Ovary (tissue), 9 donors: ENCODE results near the gene TCTN1. TPM values are rescaled to one million over a fixed set of nuclear protein-coding genes. Genes with fewer than 3 reads are reported as not detected.
A peak's percentile ranks its signal among the peaks of the same experiment; 100 is the strongest.
"Not testable (repeated sequence)": the region's sequence is repeated elsewhere in the genome, so short reads cannot be mapped to it uniquely, and the experiment has no call there.

Experiments used
- DNase-seq, 5 donors: peaks; one replicate each; pipeline ENCODE4 v3.0.0-alpha.2; 2019 to 2020
- H3K27ac ChIP-seq, 2 donors: fragments of 200-600 bp; one replicate each; pipeline versions ENCODE4 v1.5.1 to v1.8.0; 2019 to 2022
- H3K27me3 ChIP-seq: fragments of 200-600 bp; one replicate; pipeline ENCODE4 v1.8.0; 2022
- H3K36me3 ChIP-seq: fragments of 200-600 bp; sonication (generic); one replicate; pipeline ENCODE4 v1.5.1; 2019
- H3K4me1 ChIP-seq: one replicate; pipeline ENCODE4 v1.8.1; 2013; ENCODE audit warnings: mild to moderate bottlenecking, moderate library complexity; ENCODE audit not compliant: insufficient read depth
- H3K4me3 ChIP-seq: fragments of 200-600 bp; sonication (generic); one replicate; pipeline ENCODE4 v1.5.1; 2017
- H3K9me3 ChIP-seq, 2 donors: fragments of 200-600 bp in 1 of 2; sonication (generic) in 1 of 2; one replicate each; pipeline versions ENCODE4 v1.5.1 to v1.8.1; 2013 to 2019; ENCODE audit warnings: mild to moderate bottlenecking in 1 of 2, moderate library complexity in 1 of 2
- CTCF ChIP-seq, 3 donors: fragments of 450-650 bp in 2 of 3; fragments of 200-600 bp in 1 of 3; IDR thresholded peaks; one replicate each; pipeline versions ENCODE4 v1.5.1 to v1.8.0; 2016 to 2022; ENCODE audit warnings: antibody characterized with exemption in 3 of 3, mild to moderate bottlenecking in 1 of 3
- EP300 ChIP-seq: sonication (generic); formaldehyde crosslinking; IDR thresholded peaks from one replicate; pipeline ENCODE4 v1.6.1; 2017; ENCODE audit warnings: antibody characterized with exemption
- POLR2A ChIP-seq: fragments of 450-650 bp; IDR thresholded peaks from one replicate; pipeline ENCODE4 v1.6.1; 2017; ENCODE audit warnings: antibody characterized with exemption, mild to moderate bottlenecking, moderate library complexity
- WGBS, 3 donors: extraction: QIAGEN DNeasy Blood & Tissue Kit in 1 of 3; methylation state at CpG; one replicate each; pipeline versions ENCODE4 v1.1.5 to v1.1.7; 2013 to 2017; 5-methylcytosine and 5-hydroxymethylcytosine counted together
- intact Hi-C, 4 donors: fragments of 100-400 bp; cut with DNase I; formaldehyde crosslinking; loops; one replicate each; pipeline versions ENCODE4 v1.11.0 to v1.15.1; 2022 to 2023
- polyA plus RNA-seq, 2 donors: library from polyadenylated mRNA; stranded (reverse); fragments of 200-250 nt in 1 of 2; fragments of 350-450 nt in 1 of 2; fragmentation: Illumina TruSeq in 1 of 2; extraction: RNeasy Lipid Tissue Mini Kit (QIAGEN cat#74804) in 1 of 2; gene quantifications; one replicate each; pipeline ENCODE4 v1.2.3, GENCODE V29; 2013 to 2014
- total RNA-seq, 7 donors: library from RNA; depleted of rRNA in 2 of 7; stranded (reverse); fragments of >200 nt in 2 of 7; fragmentation: NEBNext Ultra II Directional in 3 of 7; extraction: Animal tissue kit (Norgen Biotek cat#: 25700) in 3 of 7; gene quantifications; one replicate each; pipeline versions ENCODE4 v1.1.0 to v1.2.4, GENCODE V29; 2016 to 2023
- donor health status: DM: no; HTN: no; CAD: no; lungs with moderate emphysema.
- donor health status: DM: no; HTN: no; CAD: no.
- donor health status: Bipolar disorder and iron deficiency.
- donor health status: DM: yes; HTN: yes; CAD: no.
- donor health status: DM: no; HTN: no; CAD: no.
- donor health status: DM: yes; HTN: yes; CAD: no.

Gene TCTN1
- total and polyA plus RNA-seq, 9 donors, result 32.7 to 122 (median 47.9) TPM

DNA sequence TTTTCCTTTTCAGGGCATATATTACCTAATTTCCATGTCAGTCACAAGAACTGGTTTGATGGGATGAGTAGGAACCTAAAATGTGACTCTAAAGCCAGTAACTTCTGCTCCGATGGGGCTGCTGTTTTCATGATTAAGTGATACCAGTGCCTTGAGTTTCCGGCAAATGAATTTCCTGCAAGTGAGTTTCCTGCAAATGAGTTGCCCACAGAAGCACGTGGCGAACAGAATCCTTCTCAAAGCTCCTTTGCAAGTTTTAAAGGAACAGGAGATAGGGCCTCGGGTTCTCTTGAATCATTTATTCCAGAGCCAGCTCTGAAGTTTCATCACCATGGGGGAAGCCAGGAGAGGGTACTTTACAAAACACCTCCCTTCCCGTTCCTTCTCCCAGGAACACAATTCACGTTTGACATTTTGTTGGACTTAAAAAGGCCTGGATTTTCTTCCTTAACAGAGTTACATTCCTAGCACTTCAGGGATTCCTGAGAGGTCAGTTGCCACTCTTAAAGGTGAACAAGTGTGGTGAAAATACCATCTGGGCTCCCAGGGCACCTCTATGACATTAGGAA, 28.6 kb upstream of the TCTN1 start:
- Histone ChIP-seq H3K4me3 (no peak overlapping the region), H3K27ac (no peak overlapping the region), H3K4me1 (peaks cover 11% of the 10 kb centered on the region), H3K9me3 (no peaks in the 10 kb centered on the region), H3K27me3 (no peaks in the 10 kb centered on the region), H3K36me3 (no peaks in the 10 kb centered on the region)
- DNase-seq, result no peak
- WGBS, 3 donors, result 25 to 29% (median 26%) methylated on average over 7 of the region's 7 CpGs
- intact Hi-C loops, result no loop called here
- TF ChIP-seq POLR2A (no peak), EP300 (no peak), CTCF (IDR thresholded peaks at IDR 0.05) (no peak)

- DNase-seq, H3K27me3 ChIP-seq, H3K4me3 ChIP-seq, H3K36me3 ChIP-seq, intact Hi-C loops, H3K27ac ChIP-seq, H3K4me1 ChIP-seq, H3K9me3 ChIP-seq: not testable (repeated sequence)
- 94 to 100% (median 96%) methylated on average over 2 of the region's 2 CpGs for WGBS, 3 donors
Measured at GRCh38 chr12:110587102-110587501, 26.8 kb upstream of the TCTN1 start.

- no peak for DNase-seq
- 96 to 100% (median 96%) methylated on average over 1 of the region's 1 CpG for WGBS, 3 donors
- Histone ChIP-seq H3K4me3 (no peak overlapping the region), H3K27ac (peak overlapping the region in 1 of 2 donors; percentile 73), H3K9me3 (no peaks in the 10 kb centered on the region), H3K36me3 (no peaks in the 10 kb centered on the region), H3K27me3 (no peaks in the 10 kb centered on the region), H3K4me1 (peaks cover 8% of the 10 kb centered on the region)
- intact Hi-C loops, result loop anchor here in 1 of 4 donors (10.0 kb wide), 1 partner anchor 45 kb away; no protein-coding TSS in a partner anchor
- TF ChIP-seq EP300 (no peak), POLR2A (no peak), CTCF (IDR thresholded peaks at IDR 0.05) (no peak)
Measured at GRCh38 chr12:110590059-110590458, 23.9 kb upstream of the TCTN1 start.

- Histone ChIP-seq H3K9me3 (no peaks in the 10 kb centered on the region), H3K27me3 (no peaks in the 10 kb centered on the region), H3K4me3 (no peak overlapping the region), H3K36me3 (no peaks in the 10 kb centered on the region), H3K27ac (peak overlapping the region; percentile 37 to 73), H3K4me1 (peaks cover 8% of the 10 kb centered on the region)
- no peak for DNase-seq
- WGBS, 3 donors, result 10 to 27% (median 10%) methylated on average over 3 of the region's 3 CpGs
- no peak for TF ChIP-seq EP300
- TF ChIP-seq POLR2A, result peak; percentile 22
- intact Hi-C loops, result loop anchor here in 1 of 4 donors (10.0 kb wide), 1 partner anchor 46 kb away; no protein-coding TSS in a partner anchor
Measured at GRCh38 chr12:110590806-110591326, 23.1 kb upstream of the TCTN1 start.

GRCh38 chr12:110591451-110592051, 22.4 kb upstream of the TCTN1 start:
- H3K27me3 ChIP-seq, result no peaks in the 10 kb centered on the region
- no peak overlapping the region for H3K4me3 ChIP-seq
- peaks cover 8% of the 10 kb centered on the region for H3K4me1 ChIP-seq
- DNase-seq, result no peak
- H3K9me3 ChIP-seq, result no peaks in the 10 kb centered on the region
- TF ChIP-seq EP300 (no peak), CTCF (IDR thresholded peaks at IDR 0.05) (no peak), POLR2A (no peak)
- 44 to 75% (median 55%) methylated on average over 7 of the region's 7 CpGs for WGBS, 3 donors
- intact Hi-C loops, result loop anchor here in 1 of 4 donors (10.0 kb wide), 1 partner anchor 47 kb away; no protein-coding TSS in a partner anchor
- H3K36me3 ChIP-seq, result no peaks in the 10 kb centered on the region
- peak overlapping the region; percentile 37 to 73 for H3K27ac ChIP-seq
